ENCODE data around the gene KIRREL3.

DNA sequence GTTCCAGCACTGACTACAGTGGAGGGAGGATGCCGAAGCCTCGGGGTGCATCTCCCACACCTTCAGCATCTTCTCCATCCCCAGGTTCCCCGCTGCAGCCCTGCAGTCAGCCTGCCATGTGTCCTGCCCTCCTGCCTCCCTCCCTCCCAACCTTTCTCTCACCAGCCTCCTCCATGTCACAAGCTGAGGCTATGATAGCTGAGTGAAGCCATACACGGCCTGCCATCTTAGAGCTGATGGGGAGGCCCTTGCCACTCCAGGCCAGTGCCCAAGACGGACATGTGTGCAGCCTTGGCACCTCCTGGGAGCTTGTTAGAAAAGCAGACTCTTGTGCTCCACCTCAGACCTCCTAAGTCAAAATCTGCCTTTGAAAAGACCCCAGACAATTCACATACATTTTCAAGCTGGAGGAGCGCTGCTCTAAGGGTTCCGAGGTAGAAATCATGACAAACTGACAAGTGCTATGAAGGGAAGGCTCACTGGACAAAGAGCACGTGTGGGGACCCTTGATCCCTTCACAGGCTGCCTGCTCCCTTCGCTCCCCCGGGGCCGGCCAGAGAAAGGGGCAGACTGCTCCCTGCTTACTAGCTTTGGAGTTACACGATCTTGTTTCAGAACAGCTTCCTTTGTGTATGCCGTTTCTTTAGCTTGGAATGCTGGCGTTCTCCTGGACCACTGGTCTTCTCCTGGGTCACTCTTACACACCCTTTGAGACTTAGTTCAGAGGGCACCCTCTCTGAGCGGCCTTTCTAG lies 521.2 kb downstream of the KIRREL3 start:
- TF ChIP-seq, protein P1, sequence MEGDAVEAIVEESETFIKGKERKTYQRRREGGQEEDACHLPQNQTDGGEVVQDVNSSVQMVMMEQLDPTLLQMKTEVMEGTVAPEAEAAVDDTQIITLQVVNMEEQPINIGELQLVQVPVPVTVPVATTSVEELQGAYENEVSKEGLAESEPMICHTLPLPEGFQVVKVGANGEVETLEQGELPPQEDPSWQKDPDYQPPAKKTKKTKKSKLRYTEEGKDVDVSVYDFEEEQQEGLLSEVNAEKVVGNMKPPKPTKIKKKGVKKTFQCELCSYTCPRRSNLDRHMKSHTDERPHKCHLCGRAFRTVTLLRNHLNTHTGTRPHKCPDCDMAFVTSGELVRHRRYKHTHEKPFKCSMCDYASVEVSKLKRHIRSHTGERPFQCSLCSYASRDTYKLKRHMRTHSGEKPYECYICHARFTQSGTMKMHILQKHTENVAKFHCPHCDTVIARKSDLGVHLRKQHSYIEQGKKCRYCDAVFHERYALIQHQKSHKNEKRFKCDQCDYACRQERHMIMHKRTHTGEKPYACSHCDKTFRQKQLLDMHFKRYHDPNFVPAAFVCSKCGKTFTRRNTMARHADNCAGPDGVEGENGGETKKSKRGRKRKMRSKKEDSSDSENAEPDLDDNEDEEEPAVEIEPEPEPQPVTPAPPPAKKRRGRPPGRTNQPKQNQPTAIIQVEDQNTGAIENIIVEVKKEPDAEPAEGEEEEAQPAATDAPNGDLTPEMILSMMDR (IDR thresholded peaks at IDR 0.05; ENCODE audit: insufficient read depth, low read length): no peak
- no peak for TF ChIP-seq POLR2AphosphoS5 (IDR thresholded peaks at IDR 0.05; ENCODE audit: low read depth)
- TF ChIP-seq GABPA (IDR thresholded peaks at IDR 0.05; ENCODE audit: low read depth): no peak
- TF ChIP-seq, protein P2, sequence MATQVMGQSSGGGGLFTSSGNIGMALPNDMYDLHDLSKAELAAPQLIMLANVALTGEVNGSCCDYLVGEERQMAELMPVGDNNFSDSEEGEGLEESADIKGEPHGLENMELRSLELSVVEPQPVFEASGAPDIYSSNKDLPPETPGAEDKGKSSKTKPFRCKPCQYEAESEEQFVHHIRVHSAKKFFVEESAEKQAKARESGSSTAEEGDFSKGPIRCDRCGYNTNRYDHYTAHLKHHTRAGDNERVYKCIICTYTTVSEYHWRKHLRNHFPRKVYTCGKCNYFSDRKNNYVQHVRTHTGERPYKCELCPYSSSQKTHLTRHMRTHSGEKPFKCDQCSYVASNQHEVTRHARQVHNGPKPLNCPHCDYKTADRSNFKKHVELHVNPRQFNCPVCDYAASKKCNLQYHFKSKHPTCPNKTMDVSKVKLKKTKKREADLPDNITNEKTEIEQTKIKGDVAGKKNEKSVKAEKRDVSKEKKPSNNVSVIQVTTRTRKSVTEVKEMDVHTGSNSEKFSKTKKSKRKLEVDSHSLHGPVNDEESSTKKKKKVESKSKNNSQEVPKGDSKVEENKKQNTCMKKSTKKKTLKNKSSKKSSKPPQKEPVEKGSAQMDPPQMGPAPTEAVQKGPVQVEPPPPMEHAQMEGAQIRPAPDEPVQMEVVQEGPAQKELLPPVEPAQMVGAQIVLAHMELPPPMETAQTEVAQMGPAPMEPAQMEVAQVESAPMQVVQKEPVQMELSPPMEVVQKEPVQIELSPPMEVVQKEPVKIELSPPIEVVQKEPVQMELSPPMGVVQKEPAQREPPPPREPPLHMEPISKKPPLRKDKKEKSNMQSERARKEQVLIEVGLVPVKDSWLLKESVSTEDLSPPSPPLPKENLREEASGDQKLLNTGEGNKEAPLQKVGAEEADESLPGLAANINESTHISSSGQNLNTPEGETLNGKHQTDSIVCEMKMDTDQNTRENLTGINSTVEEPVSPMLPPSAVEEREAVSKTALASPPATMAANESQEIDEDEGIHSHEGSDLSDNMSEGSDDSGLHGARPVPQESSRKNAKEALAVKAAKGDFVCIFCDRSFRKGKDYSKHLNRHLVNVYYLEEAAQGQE (IDR thresholded peaks at IDR 0.05; ENCODE audit: insufficient replicate concordance, low read depth): no peak
- no peak for TF ChIP-seq SPI1 (IDR thresholded peaks at IDR 0.05; ENCODE audit: borderline replicate concordance, low read depth)

Measured in HL-60 (cell line).